Activated CD4-positive, alpha-beta T cell treated with anti-CD3 and anti-CD28 coated beads, Interleukin-10, Interleukin-2, amounts not matched to agents 100 ng/mL and 50 ng/mL, durations not matched to agents 16 hours and 8 hours (primary cell): ENCODE measurements around the gene TRIM51G.
"Not testable (repeated sequence)": the region's sequence is repeated elsewhere in the genome, so short reads cannot be mapped to it uniquely, and the experiment has no call there.

Experiments used
- DNase-seq: peaks from one replicate; pipeline ENCODE4 v3.0.0-alpha.2; 2020

The TRIM51G gene, protein sequence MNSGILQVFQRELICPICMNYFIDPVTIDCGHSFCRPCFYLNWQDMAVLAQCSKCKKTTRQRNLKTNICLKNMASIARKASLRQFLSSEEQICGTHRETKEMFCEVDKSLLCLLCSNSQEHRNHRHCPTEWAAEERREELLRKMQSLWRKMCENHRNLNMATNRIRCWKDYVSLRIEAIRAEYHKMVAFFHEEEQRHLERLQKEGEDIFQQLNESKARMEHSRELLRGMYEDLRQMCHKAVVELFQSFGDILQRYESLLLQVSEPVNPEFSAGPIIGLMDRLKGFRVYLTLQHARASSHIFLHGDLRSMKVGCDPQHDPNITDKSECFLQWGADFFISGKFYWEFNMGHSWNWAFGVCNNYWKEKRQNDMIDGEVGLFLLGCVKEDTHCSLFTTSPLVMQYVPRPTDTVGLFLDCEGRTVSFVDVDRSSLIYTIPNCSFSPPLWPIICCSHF

DNA sequence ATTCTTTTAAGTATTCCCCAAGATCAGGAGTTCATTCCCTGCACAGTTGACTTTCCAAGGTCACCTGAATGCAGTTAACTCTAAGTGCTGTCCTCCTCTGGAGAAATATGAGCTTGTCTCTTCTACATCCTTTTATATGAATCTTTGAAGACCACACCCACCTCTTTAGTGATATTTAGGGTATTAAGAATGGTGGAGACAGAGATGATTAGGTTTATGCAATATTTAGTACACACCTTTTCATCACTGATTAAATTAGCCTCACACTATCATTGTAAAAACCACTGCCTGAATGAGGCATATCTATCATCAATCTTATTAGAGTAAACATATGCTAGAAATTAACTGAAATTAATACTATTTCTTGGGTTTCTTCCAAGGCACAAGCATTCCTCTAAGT, at the start of gene TRIM51G:
TSS of gene TRIM51G (minus strand) at position 101 of the 400 bp plus-strand sequence. CDS start 2,190 bp downstream, outside the sequence.
- DNase-seq = not testable (repeated sequence)

GRCh38 chr11:49028523-49028922, 44.8 kb upstream of the TRIM51G start, which contains the start of gene TRIM49B:
Gene TRIM49B (plus strand): TSS chr11:49028823. CDS start chr11:49031600, 2,777 bp downstream.
- not testable (repeated sequence) for DNase-seq

DNA sequence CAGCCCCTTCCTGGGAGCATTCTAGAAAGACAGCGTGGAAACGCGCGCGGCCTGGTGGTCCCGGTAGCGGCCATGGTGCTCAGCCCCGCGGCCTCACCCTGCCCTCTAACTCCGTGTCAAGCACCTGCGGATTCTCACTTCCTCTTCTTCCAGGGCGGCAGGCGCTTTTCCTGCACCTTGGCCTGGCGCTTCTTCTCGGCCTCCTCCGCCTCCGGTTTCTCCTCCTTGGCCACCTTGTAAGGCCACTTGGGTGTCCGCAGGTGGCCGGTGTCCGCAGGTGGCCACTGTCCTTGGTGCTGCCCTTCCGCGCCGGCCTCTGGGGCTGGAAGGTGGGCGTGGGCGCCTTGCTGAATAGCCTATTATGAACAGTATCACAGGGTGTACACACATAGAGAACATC, 15.1 kb downstream of the TRIM51G start:
- DNase-seq = not testable (repeated sequence)

- DNase-seq = not testable (repeated sequence)
These were observed 28.2 kb downstream of the TRIM51G start for GRCh38 chr11:48955315-48956049.

- DNase-seq = not testable (repeated sequence)
These were observed 37.9 kb downstream of the TRIM51G start for GRCh38 chr11:48945796-48946195.
